ENCODE results near the gene HOOK2. TPM values are rescaled to one million over a fixed set of nuclear protein-coding genes. Genes with fewer than 3 reads are reported as not detected.

Gene HOOK2
- total and polyA plus RNA-seq, 9 of the 15 experiments (the other 6 are each of a cell fraction or from before 2014, with no cell fraction given) = 1.3 to 17.2 (median 9.9) TPM

GRCh38 chr19:12784394-12784870, 9.1 kb upstream of the HOOK2 start (continued):
- no peak for TF ChIP-seq TCF7L2 (IDR thresholded peaks at IDR 0.05; ENCODE audit: low read depth, low read length)
- TF ChIP-seq SMARCE1 (IDR thresholded peaks at IDR 0.05) = peak; percentile 91
- peak; percentile 72 for TF ChIP-seq TOE1 (IDR thresholded peaks at IDR 0.05; ENCODE audit: borderline replicate concordance)
- TF ChIP-seq TOE1 (CRISPR knock-in tag; IDR thresholded peaks at IDR 0.05; ENCODE audit: borderline replicate concordance, low read depth) = no peak
- peak; percentile 59; the same call in 1 of the 2 replicates for TF ChIP-seq CREB1 (IDR thresholded peaks at IDR 0.05)
- TF ChIP-seq CREB1 (CRISPR knock-in tag; IDR thresholded peaks at IDR 0.05) = no peak; the same call in none of the 2 replicates
- TF ChIP-seq MTA1 (IDR thresholded peaks at IDR 0.05; ENCODE audit: borderline replicate concordance) = peak; percentile 84
- no peak for TF ChIP-seq HOMEZ (CRISPR knock-in tag; IDR thresholded peaks at IDR 0.05)
- TF ChIP-seq ZBTB2 (IDR thresholded peaks at IDR 0.05) = peak; percentile 78
- peak; percentile 72; the same call in 1 of the 2 replicates for TF ChIP-seq MEF2D (tag; conservative IDR thresholded peaks at IDR 0.05; ENCODE audit: low read depth)
- peak; percentile 74 for TF ChIP-seq HDAC3 (IDR thresholded peaks at IDR 0.05; ENCODE audit: borderline replicate concordance, partially characterized antibody)
- no peak for TF ChIP-seq POLR3A (IDR thresholded peaks at IDR 0.05; ENCODE audit: borderline replicate concordance, extremely low read depth, insufficient read depth, insufficient read length)
- peak; percentile 86 for TF ChIP-seq SMARCC2 (IDR thresholded peaks at IDR 0.05; ENCODE audit: low read depth)
- TF ChIP-seq ARID1B (IDR thresholded peaks at IDR 0.05) = peak; percentile 98
- TF ChIP-seq CBX3 (IDR thresholded peaks at IDR 0.05; ENCODE audit: borderline replicate concordance in 1 of 2, low read length in 2 of 2) = peak in 1 of 2 experiments; percentile 55; a peak in 1 of 3 replicates
- peak; percentile 92 for TF ChIP-seq GATA2 (CRISPR knock-in tag; IDR thresholded peaks at IDR 0.05)
- peak; percentile 31 for TF ChIP-seq SAP30 (IDR thresholded peaks at IDR 0.05; ENCODE audit: borderline replicate concordance, insufficient read depth, low read depth, low read length, poor library complexity, severe bottlenecking)
- TF ChIP-seq MYBL2 (IDR thresholded peaks at IDR 0.05; ENCODE audit: low read depth) = no peak
- no peak for TF ChIP-seq MYBL2 (CRISPR knock-in tag; IDR thresholded peaks at IDR 0.05; ENCODE audit: borderline replicate concordance)
- TF ChIP-seq CBFA2T2 (conservative IDR thresholded peaks at IDR 0.05) = peak; percentile 96
- TF ChIP-seq ZNF589 (CRISPR knock-in tag; IDR thresholded peaks at IDR 0.05; ENCODE audit: low read depth) = peak; percentile 95
- TF ChIP-seq NONO (IDR thresholded peaks at IDR 0.05; ENCODE audit: low read depth in 2 of 2, low read length in 1 of 2) = peak in 1 of 2 experiments; percentile 28; a peak in 1 of 4 replicates
- no peak for TF ChIP-seq KAT2B (IDR thresholded peaks at IDR 0.05; ENCODE audit: low read depth, low read length)
- no peak for TF ChIP-seq CSDE1 (IDR thresholded peaks at IDR 0.05)
- TF ChIP-seq MAZ (CRISPR knock-in tag; conservative IDR thresholded peaks at IDR 0.05 in 1 of 2, IDR thresholded peaks at IDR 0.05 in 1 of 2) = peak in 1 of 2 experiments; percentile 50; a peak in 2 of 4 replicates
- no peak for TF ChIP-seq ZNF436 (CRISPR knock-in tag; IDR thresholded peaks at IDR 0.05)
- TF ChIP-seq EHMT2 (IDR thresholded peaks at IDR 0.05) = peak; percentile 75; the same call in 1 of the 2 replicates
- TF ChIP-seq TBP (optimal IDR thresholded peaks at IDR 0.05; ENCODE audit: low read depth, low read length) = peak; percentile 39
